Measurements from ENCODE around the gene VAV2. TPM values are rescaled to one million over a fixed set of nuclear protein-coding genes. Genes with fewer than 3 reads are reported as not detected.

VAV2 gene
- total and polyA plus RNA-seq, 2 experiments from 2014 or later: 8.1 to 28.9 TPM

GRCh38 chr9:133837627-133838597 lies 154.2 kb downstream of the VAV2 start:
- TF ChIP-seq EZH2phosphoT487 (IDR thresholded peaks at IDR 0.05; ENCODE audit: unreplicated experiment) (no peak), CTCF (conservative IDR thresholded peaks at IDR 0.05; ENCODE audit: low read depth in 2 of 2) (no peak), ZNF331 (CRISPR knock-in tag; IDR thresholded peaks at IDR 0.05; ENCODE audit: low read depth) (no peak), CREB1 (CRISPR knock-in tag; IDR thresholded peaks at IDR 0.05; ENCODE audit: low read depth) (no peak), EZH2 (IDR thresholded peaks at IDR 0.05; ENCODE audit: low read depth, unreplicated experiment) (no peak), POLR2AphosphoS5 (IDR thresholded peaks at IDR 0.05; ENCODE audit: low read depth) (no peak), STAT1 (IDR thresholded peaks at IDR 0.05; ENCODE audit: unreplicated experiment) (no peak), ETS1 (IDR thresholded peaks at IDR 0.05) (no peak), ZNF114 (CRISPR knock-in tag; IDR thresholded peaks at IDR 0.05) (no peak), ZNF462 (CRISPR knock-in tag; IDR thresholded peaks at IDR 0.05) (no peak)
- DNase-seq (ENCODE audit: low spot score) (no peak), ATAC-seq (no peak)
- no peak overlapping the region for H3K27ac ChIP-seq (ENCODE audit: low read depth)
- H3K79me2 ChIP-seq (replicated peaks; ENCODE audit: insufficient read depth): peaks cover 18% of the 10 kb centered on the region
- H3K9me2 ChIP-seq (ENCODE audit: insufficient read depth): no peaks in the 10 kb centered on the region
- Mint-ChIP-seq H3K27ac (no peak overlapping the region), H3K27me3 (ENCODE audit: insufficient read depth, low read depth, poor library complexity) (peaks cover 20% of the 10 kb centered on the region), H3K36me3 (ENCODE audit: low read depth) (no peaks in the 10 kb centered on the region; the same call in 2 of the 3 replicates), H3K9me3 (no peaks in the 10 kb centered on the region), H3K4me1 (peaks cover 48% of the 10 kb centered on the region), H3K4me3 (no peak overlapping the region)
- no peaks in the 10 kb centered on the region for H3K27me3 ChIP-seq (ENCODE audit: insufficient read depth)
- peaks cover 13% of the 10 kb centered on the region for H4K20me1 ChIP-seq (replicated peaks; ENCODE audit: insufficient read depth)
- H3K4me2 ChIP-seq: no peak overlapping the region
- H3K4me1 ChIP-seq (ENCODE audit: insufficient read depth): peaks cover 8% of the 10 kb centered on the region
- no peak overlapping the region for H3K4me3 ChIP-seq
- no peak overlapping the region for H2AFZ ChIP-seq
- H3F3A ChIP-seq (replicated peaks; ENCODE audit: low read depth): 0 out of 2 replicates have a peak, but pooled peaks cover 2% of the 10 kb centered on the region
- no peaks in the 10 kb centered on the region for H3K36me3 ChIP-seq (ENCODE audit: insufficient read depth)

All from GM23338 (cell line).